Stimulated activated naive CD8-positive, alpha-beta T cell treated with anti-CD3 and anti-CD28 coated beads, Interleukin-15, Interleukin-2, amounts not matched to agents 100 U/mL and 50 U/mL, for 24 hours (primary cell): ENCODE data around the gene SLC25A42.

Experiments
- ATAC-seq: fragments of 150-1000 bp; cut with Tn5 transposase; one replicate; pipeline ENCODE4 v1.10.0; 2021
- DNase-seq: peaks from one replicate; pipeline ENCODE4 v3.0.0; 2021

SLC25A42 gene

DNA sequence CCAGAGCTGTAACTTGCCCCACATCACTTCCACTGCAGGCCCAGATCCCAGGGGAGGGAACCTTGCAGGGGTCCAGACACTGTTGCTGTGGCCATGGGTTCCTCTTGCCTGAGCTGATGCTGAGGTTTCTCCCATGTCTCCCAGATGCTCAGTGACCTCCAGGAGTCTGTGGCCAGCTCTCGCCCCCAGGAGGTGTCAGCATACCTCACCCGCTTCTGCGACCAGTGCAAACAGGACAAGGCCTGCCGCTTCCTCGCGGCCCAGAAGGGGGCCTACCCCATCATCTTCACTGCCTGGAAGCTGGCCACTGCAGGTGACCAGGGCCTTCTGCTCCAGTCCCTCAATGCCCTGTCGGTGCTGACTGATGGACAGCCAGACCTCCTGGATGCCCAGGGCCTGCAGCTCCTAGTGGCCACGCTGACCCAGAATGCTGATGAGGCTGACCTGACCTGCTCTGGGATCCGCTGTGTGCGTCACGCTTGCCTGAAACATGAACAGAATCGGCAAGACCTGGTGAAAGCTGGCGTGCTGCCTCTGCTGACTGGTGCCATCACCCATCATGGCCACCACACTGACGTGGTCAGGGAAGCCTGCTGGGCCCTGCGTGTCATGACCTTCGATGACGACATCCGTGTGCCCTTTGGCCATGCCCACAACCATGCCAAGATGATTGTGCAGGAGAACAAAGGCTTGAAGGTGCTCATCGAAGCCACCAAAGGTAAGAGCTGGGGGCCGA is 12.1 kb upstream of the SLC25A42 start:
- DNase-seq (no peak), ATAC-seq (no peak)

DNA sequence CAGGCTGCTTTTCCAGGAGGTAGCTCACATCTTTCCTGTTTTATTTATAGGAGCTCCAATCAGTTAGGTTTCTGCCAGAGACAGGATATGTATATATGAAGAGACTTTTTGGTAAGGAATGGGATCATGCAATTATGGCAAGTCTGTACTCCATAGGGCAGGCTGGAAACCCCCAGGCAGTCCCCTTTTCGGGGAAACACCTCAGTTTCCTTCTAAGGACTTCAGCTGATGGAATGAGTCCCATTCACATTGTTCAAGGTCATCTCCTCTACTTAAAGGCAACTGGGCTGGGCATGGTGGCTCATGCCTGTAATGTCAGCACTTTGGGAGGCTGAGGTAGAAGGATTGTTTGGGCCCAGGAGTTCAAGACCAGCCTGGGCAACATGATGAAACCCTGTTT is 10.9 kb upstream of the SLC25A42 start:
- ATAC-seq (no peak), DNase-seq (no peak)

DNA sequence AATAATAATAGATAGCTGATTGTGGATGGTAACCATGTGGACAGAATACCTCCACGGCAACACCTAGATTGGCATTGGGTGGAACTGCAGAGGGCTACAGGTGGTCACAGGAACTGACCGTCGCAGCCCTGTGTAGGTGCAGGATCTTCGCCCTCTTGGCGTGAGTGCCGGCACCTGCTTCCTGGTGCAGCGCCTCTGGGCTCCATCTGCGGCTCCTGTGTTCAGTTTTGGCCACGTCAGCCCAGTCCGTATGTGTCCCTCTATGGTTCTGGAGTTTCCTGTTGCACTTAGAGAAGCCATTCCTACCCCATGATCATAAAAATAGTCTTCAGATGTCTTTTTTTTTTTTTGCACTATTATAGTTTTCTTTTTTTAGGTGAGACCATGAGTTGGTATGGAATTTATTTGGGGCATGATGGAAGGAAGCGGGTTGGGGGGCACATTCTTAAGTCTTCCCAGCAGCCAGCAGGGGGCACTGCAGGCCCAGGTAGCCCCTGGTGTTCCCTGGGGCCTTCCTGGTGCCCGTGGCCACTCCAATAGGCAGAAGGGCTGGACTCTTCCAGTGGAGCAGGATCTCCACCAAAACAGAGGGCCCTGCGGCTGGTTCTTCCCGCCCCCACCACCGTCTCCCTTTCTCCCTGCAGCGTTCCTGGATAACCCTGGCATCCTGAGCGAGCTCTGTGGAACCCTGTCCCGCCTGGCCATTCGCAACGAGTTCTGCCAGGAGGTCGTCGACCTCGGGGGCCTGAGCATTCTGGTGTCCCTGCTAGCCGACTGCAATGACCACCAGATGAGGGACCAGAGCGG is 10.1 kb upstream of the SLC25A42 start:
- DNase-seq (peak; percentile 68), ATAC-seq (peak; percentile 47)

DNA sequence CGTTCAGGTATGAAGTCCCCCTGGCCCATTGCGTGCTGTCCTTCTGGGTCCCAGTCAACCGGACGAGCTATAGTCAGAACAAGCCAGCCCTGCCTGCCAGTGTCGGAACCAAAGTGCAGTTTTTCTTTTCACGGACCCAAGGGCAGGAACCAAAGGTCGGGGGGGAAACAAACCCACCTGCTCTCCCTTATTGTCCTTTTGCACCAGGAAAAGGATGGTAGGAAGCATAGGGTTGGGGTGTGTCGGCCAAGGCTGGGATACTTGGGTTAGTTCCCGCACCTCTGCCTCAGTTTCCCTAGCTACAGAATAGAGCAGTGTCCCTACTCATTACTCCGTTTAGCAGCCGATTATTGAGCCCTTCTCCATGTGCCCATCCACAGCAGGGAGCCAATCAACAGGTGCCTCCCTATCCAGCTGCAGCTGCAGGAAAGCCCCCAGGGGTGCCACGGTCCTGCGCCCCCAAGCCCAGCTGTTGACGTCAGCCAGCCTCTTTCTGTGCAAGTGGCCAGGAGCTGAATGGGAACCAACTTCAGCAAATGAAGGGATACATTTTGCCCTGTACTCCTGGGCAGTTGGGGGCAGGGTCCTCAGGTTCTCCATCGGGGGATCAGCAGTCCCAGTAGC is 9.4 kb upstream of the SLC25A42 start:
- no peak for DNase-seq
- ATAC-seq, result no peak

DNA sequence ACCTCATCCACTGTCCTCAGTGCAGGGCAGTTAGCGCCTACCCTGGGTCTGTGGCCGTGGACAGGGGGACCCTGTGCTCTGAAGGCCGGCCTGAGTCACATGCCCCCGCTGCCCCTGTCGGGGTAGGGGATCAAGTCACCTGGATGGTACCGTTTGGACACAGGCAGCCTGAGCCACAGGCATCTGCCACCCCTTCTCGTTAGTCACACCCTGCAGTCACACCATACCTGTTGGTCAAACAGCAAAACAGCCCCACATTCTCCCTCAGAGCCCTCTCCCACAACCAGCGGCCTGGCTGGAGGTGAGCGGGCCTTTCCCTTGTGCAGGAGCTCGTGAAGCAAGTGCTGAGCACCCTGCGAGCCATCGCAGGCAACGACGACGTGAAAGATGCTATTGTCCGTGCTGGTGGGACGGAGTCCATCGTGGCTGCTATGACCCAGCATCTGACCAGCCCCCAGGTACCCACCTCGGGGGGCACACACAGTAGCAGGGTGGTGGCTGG is 8.8 kb upstream of the SLC25A42 start:
- ATAC-seq (no peak), DNase-seq (no peak)

DNA sequence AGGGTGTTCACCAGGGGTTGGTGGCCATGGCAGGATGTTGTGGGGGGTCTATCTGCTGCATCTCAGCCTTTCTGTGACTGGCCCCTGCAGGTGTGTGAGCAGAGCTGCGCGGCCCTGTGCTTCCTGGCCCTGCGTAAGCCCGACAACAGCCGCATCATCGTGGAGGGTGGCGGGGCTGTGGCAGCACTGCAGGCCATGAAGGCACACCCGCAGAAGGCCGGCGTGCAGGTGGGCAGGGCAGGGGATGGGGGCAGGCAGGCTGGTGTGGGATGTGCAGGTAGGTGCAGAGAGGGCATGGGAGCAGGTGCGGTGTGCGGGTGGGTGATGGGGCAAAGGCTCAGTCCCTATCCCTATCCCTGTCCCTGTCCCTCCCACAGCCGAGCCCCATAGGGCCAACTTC is 8.1 kb upstream of the SLC25A42 start:
- DNase-seq (no peak), ATAC-seq (no peak)

DNA sequence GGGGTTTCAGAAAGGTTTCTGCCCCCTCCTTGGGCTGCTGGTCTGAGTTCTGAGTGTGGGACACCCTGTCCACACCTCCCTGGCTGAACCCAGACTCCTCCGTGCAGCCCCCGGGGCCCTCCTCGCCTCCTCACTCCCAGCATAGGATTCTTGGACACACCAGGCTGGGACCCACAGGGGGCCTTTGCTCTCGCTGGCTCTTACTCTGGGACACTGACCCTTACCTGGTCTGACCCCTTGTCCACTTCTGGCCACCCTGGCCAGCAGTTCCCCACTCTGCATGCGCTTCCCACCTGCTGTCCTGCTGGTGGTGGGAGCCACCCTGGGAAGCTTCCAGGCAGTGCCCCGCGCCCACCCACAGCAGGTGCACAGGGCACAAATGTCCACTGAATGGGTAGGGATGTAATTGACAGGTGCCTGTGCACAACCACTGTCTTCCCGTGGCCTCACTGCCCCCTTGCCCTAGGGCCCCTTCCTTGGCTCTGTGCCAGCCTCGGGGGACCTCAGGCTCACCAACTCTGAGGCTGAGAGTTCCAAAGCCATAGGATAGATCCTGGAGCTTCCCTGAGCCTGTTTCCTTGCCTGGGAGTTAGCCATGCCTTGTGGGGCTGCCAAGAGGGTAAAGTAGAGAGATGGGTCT is 7.0 kb upstream of the SLC25A42 start:
- DNase-seq, result no peak
- no peak for ATAC-seq

DNA sequence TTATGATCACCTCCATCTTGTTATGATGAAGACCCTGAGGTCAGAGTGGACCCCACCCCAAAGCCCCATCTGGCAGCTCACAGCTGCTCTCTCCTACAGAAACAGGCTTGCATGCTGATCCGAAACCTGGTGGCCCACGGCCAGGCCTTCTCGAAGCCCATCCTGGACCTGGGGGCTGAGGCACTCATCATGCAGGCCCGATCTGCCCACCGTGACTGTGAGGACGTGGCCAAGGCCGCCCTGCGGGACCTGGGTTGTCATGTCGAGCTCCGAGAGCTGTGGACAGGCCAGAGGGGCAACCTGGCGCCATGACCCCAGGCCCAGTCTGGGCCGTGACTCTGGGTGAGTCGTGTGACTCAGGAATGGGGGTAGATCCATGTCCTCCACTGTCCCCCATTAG is 6.5 kb upstream of the SLC25A42 start:
- no peak for ATAC-seq
- DNase-seq, result no peak

DNA sequence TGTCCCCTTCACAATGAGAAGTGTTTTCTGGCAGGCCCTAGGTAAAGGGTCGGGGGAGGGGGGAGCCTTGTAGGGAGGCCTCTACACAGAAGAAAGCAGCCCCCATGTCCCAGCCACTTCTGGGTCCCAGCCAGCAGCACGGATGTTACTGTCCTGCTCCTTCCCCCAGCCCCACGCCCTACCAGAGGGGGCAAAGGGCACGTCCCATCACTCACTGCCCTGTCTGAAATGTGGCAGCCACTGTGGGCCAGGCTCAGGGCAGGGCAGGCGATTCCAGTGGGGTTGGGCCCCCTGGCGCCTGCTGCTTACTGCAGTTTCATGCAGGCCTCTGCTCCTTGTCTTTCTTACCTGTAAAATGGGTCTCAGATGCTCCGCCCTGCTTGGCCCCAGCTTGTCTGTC is 6.1 kb upstream of the SLC25A42 start:
- DNase-seq (no peak), ATAC-seq (no peak)

DNA sequence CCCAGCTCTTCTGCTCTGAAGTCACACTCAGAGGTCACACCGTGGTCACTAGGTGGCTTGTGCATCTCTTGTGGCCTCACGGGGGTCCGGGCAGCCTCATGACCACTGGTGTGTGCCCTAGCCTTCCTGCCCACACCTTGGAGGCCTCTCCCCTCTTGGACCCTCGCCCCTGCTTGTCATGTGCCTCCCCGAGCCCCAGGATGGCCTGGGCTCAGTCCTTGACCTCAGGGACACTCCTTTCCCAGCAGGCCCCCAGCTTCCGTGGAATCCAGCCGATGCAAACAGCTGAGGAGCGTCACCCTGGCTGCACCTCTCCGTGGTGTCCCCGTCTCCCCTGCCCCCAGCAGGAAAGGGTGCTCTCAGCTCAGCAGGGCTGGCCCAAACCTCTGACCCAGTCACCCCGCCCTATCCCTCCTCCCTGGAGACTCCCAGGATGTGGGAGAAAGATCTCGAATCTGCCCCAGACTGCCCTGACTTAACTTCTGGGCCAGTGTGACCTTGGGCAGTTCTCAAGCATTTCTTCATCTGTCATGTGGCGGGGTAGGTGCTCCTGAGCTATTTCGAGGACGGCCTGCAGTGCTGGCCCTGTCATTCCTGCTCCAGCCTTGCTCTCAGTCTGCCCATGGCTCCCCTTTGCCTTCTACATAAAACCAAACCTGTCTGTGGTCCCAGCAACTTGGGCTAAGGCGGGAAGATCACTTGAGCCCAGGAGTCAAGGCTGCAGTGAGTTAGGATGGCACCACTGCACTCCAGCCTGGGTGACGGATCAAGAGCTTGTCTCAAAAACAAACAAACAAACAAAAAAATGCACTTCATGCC is 4.6 kb upstream of the SLC25A42 start:
- DNase-seq (no peak), ATAC-seq (no peak)

DNA sequence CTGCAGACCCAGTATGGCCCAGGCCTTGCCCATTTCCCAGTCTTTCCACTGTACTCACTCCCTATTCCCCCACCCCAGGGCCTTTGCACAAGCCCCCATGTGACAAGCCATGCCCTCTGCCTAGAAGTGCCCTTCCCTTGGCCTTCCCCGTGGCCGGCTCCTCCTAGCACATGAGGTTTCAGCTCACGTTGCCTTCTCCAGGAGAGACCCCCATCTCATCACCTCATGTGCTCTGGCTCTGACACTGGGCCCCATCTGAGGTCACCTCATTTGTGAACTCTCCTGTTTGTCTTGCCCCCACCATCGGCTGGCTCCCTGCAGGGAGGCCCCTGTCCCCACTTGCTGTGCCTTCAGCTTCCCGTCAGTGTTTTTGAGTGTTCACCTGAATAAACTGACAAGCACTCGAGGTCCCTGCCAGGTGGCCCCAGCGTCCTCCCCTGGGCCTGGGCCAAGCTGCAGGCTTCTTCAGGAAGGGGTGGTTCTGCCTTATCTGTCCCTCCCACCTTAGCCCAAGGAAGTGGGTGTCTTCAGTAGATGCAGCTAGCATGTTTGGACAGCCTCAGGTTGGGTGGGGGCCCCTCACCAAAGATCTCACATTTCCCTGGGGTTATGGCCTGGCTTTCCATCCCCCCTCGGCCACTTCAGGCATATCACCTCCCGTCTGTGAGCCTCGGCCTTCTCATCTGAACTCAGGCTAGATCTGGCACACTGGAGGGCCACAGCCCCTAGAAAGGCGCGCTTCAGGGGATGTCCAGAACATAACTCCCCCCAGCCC is 3.8 kb upstream of the SLC25A42 start:
- ATAC-seq (no peak), DNase-seq (no peak)

DNA sequence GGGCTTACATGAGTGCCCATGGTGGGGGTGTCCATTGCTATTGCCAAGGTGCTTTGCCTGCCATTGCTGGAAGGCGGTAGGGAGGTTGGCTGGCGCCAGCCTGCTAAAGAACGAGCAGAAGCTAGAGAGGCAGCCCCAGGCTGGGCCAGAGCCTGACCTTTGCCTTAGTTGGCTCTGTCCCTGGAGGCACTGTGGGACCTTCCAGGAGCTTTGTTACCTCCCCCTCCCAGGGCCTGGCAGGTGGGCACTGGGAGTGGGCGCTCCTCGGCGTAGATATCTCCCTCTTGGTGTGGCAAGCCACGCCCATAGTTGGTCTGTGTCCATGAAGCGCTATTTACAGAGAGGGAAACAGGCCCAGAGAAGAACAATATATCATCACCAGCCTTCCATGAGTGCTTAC is 2.3 kb upstream of the SLC25A42 start:
- DNase-seq, result no peak
- ATAC-seq, result no peak

DNA sequence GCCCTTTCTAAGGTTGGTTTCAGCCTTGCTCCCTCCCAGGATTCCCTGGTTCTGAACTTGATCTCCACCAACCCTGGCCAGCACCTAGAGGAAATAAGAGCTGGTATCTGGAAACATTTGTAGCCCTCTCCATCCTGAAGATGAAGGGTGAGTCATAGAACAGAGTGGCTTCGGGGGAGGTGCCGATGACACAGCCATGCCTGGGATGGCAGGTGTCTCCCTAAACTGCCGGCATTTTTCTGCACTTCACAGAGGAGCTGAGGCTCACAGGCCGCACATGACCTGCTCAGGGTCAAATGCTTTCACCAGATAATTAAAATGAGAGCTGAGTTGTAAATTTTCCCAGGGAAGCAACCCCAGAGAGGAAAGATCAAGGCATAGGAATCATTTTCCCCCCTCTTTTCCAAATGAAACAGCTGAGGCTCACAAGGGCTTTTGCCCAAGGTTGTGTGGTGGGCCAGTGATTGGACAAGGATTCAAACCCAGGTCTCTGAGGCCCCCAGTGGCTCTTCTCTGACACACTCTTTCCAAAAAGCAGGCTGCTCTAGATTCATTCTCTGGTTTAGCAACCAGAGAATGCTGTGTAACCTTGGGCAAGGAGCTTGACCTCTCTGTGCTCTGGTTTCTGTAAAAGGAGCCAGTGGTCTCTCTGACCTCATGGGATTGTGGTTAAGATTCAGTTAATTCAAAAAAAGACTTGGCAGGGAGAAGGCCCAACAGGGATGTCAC is 1.2 kb upstream of the SLC25A42 start:
- DNase-seq (peak; percentile 39), ATAC-seq (no peak)

DNA sequence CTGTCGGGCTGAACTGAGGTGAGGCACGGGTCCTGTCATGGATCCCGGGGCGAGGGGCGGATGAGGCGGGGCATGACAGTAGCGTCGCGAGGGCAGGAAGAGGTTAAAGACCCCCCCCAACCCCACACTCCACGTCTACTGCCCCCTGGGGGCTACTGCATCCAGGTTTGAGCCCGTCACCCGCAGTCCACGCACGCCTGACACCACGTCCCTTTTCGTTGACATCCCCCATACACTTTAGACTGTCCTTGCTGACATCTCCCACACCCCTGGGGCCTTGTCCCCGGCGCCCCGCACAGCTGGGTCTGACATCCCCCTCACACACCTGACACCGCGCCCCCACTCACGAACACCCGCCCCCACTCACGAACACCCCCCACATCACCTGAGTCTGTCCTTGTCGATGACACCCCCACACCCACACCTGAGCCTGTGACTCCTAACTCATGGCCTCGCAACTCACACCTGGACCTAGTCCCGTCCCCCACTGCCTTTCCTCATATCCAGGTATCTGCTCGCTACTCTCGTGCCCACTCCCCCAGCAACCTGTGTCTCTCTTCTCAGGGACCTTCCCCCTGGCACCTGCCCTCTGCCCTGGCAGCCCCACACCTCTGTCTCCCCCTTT is 416 bp downstream of the SLC25A42 start:
- ATAC-seq (peak; percentile 8), DNase-seq (no peak)

DNA sequence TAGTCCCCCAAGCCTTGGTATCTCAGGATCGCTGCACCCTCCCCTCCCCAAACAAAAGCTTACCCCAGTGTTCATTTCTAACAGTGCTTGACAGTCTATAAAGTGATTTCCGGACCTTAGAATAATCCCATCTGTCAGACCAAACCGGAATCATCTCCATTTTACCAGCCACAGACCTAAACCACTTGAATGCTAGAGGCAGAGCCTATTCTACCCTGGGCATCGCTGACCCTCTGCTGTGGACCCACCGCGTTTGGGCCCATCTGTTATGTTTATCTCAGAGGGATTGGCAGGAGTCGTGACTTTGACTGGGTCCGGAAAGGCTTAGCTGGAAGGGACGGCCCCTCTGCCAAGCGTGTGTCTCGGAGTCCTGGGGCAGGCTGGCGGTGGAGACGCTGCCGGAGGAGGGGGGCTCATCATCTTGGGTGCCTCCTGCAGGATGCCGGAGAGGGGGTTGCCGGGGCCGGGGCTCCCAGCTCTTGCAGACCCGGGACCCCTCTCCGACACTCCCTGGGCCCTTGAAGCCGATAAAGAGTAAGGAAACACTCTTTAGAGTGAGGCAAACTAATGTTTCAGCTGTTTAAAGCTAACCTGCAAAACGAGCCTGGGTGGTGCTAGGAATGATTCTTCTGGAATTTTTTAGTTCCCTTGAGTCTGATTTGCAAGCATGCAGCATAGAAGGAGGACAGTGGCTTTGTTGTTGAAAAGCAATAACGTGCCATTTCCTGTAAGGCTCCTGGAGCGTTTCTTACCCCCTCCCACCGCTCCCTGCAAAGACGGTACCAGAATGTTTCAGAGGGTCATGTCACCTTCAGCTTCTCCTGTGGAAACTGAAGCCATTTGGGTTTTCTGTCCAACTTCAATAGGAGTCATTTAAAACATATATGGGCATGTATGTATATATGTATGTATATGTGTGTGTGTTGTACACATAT is 1.3 kb downstream of the SLC25A42 start:
- ATAC-seq (no peak), DNase-seq (peak; percentile 57)

DNA sequence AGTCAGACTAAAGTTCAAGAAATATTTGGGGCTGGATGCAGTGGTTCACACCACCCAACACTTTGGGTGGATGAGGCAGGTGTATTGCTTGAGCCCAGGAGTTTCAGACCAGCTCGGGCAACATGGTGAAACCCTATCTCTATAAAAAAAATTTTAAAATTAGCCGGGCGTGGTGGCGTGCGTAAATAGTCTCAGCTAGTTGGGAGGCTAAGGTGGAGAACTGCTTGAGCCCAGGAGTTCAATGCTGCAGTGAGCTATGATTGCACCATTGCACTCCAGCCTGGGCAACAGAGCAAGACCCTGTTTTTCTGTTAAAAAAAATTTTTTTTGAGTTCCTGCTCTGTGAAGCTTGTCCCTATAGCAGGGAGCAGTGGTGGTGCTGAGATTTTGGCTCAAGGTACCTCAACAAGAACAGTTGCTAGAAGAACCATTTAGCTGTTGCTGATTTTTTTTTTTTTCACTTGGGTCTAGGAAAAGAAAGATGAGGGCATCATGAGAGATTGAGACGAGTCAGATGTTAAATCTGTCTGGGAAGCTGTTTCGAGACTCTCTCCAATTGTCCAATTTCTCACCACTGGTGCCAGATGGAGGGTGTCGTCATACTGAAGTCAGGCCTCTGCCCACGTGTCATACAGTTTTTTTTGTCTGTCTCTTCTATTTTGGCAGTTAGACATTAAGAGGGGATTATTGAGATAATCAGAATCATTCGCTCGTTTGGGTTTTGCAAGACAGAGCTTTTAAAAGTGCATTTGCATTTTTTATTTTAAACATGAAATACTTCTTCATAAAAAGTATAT is 3.7 kb downstream of the SLC25A42 start:
- ATAC-seq (no peak), DNase-seq (no peak)
